ENCODE data around the gene CEBPE.

- TF ChIP-seq ZFP30 (CRISPR knock-in tag; IDR thresholded peaks at IDR 0.05): no peak
- no peak for TF ChIP-seq CREB5 (CRISPR knock-in tag; IDR thresholded peaks at IDR 0.05; ENCODE audit: low read depth)
- no peak for TF ChIP-seq TCF4 (CRISPR knock-in tag; IDR thresholded peaks at IDR 0.05; ENCODE audit: borderline replicate concordance)
- TF ChIP-seq ISL1 (CRISPR knock-in tag; IDR thresholded peaks at IDR 0.05): no peak
- no peak for TF ChIP-seq ARNTL (CRISPR knock-in tag; IDR thresholded peaks at IDR 0.05; ENCODE audit: borderline replicate concordance, low read depth)
These were observed 17.6 kb upstream of the CEBPE start for GRCh38 chr14:23136566-23137133.
